Astrocyte (in vitro differentiated cells and primary cell): Measurements from ENCODE around the gene AMPD2. TPM values are rescaled to one million over a fixed set of nuclear protein-coding genes. Genes with fewer than 3 reads are reported as not detected.

Experiments used
- DNase-seq: peaks from one replicate; pipeline ENCODE4 v3.0.0-alpha.2; 2010; ENCODE audit warnings: low read depth
- FAIRE-seq: peaks from 2 replicates; lab custom pipeline; 2011; peaks lifted over from hg19 to GRCh38; lab: Jason Lieb, UNC
- H2AFZ ChIP-seq: 2 replicates; pipeline ENCODE4 v1.6.0; 2012; ENCODE audit warnings: low read depth, low read length, inconsistent platforms
- H3K27ac ChIP-seq: 2 replicates; pipeline ENCODE4 v1.5.1; 2011; ENCODE audit warnings: low read depth, low read length, inconsistent platforms
- H3K27me3 ChIP-seq: 2 replicates; pipeline ENCODE4 v1.6.0; 2011; ENCODE audit warnings: low read length, inconsistent platforms; ENCODE audit not compliant: insufficient read depth
- H3K36me3 ChIP-seq: 2 replicates; pipeline ENCODE4 v1.5.1; 2011; ENCODE audit warnings: low read length, inconsistent platforms; ENCODE audit not compliant: insufficient read depth
- H3K4me1 ChIP-seq: 2 replicates; pipeline ENCODE4 v1.5.1; 2011; ENCODE audit warnings: low read length, inconsistent platforms; ENCODE audit not compliant: insufficient read depth
- H3K4me2 ChIP-seq: 2 replicates; pipeline ENCODE4 v1.6.0; 2012; ENCODE audit warnings: low read length, inconsistent platforms
- H3K4me3 ChIP-seq: 2 replicates; pipeline ENCODE4 v1.5.1; 2011; ENCODE audit warnings: low read depth, mild to moderate bottlenecking, low read length, inconsistent platforms; ENCODE audit not compliant: insufficient read depth
- H3K79me2 ChIP-seq: 2 replicates; pipeline ENCODE4 v1.6.0; 2012; ENCODE audit warnings: mild to moderate bottlenecking, low read length, inconsistent platforms; ENCODE audit not compliant: insufficient read depth
- H3K9ac ChIP-seq: 2 replicates; pipeline ENCODE4 v1.6.0; 2012; ENCODE audit warnings: mild to moderate bottlenecking, low read length, inconsistent platforms
- H3K9me3 ChIP-seq: 2 replicates; pipeline ENCODE4 v1.5.1; 2012; ENCODE audit warnings: low read depth, mild to moderate bottlenecking, low read length, inconsistent platforms; ENCODE audit not compliant: insufficient read depth
- H4K20me1 ChIP-seq: 2 replicates; pipeline ENCODE4 v1.6.0; 2012; ENCODE audit warnings: low read length, inconsistent platforms; ENCODE audit not compliant: insufficient read depth
- H3K27ac Mint-ChIP-seq: one replicate; pipeline ENCODE4 v1.8.0; 2021; ENCODE audit warnings: mild to moderate bottlenecking, mixed read lengths; ENCODE audit not compliant: unreplicated experiment
- H3K27me3 Mint-ChIP-seq: one replicate; pipeline ENCODE4 v1.8.0; 2021; ENCODE audit warnings: low read depth, mixed read lengths; ENCODE audit not compliant: unreplicated experiment
- H3K36me3 Mint-ChIP-seq: one replicate; pipeline ENCODE4 v1.8.0; 2021; ENCODE audit warnings: low read depth, mixed read lengths; ENCODE audit not compliant: unreplicated experiment
- H3K4me1 Mint-ChIP-seq: one replicate; pipeline ENCODE4 v1.8.0; 2021; ENCODE audit warnings: low read depth, mixed read lengths; ENCODE audit not compliant: unreplicated experiment
- H3K4me3 Mint-ChIP-seq: one replicate; pipeline ENCODE4 v1.8.0; 2021; ENCODE audit warnings: mild to moderate bottlenecking, moderate library complexity, mixed read lengths; ENCODE audit not compliant: unreplicated experiment
- H3K9me3 Mint-ChIP-seq: one replicate; pipeline ENCODE4 v1.8.0; 2021; ENCODE audit warnings: mild to moderate bottlenecking, mixed read lengths; ENCODE audit not compliant: unreplicated experiment
- EZH2 ChIP-seq: IDR thresholded peaks from 2 replicates; pipeline ENCODE4 v1.6.1; 2012; ENCODE audit warnings: mild to moderate bottlenecking, low read length, inconsistent platforms; ENCODE audit not compliant: insufficient read depth
- total RNA-seq: library from RNA; stranded (reverse); gene quantifications from 2 replicates; pipeline ENCODE4 v1.2.1, GENCODE V29; 2021
- TF ChIP-seq, protein P1 (sequence below): IDR thresholded peaks from 2 replicates; pipeline ENCODE4 v1.5.1; 2011; ENCODE audit warnings: low read depth, mild to moderate bottlenecking, inconsistent platforms, low read length, moderate library complexity; ENCODE audit not compliant: insufficient read depth

AMPD2 gene
- total RNA-seq, 1 donor from 2014 or later, result 156 TPM

DNA sequence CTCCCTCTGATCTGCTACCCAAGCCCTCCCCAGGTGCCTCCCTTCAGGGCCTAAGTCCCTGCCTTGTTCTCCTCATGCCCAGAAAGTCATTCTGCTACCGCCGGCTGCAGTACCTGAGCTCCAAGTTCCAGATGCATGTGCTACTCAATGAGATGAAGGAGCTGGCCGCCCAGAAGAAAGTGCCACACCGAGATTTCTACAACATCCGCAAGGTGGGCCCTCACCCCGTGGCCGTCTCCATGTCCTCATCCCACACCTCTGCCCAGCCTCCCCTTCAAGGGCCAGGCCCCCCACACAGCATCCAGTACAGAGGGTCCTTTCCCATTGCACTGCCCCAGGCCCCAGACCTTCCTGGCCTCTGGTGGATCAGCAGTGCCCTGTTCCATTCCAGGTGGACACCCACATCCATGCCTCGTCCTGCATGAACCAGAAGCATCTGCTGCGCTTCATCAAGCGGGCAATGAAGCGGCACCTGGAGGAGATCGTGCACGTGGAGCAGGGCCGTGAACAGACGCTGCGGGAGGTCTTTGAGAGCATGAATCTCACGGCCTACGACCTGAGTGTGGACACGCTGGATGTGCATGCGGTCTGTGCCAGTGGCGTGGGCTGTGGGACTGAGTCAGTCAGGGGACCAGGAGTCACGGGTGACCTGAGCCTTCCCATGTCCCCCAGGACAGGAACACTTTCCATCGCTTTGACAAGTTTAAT is 8.2 kb downstream of the AMPD2 start:
- H3K27me3 Mint-ChIP-seq, result no peaks in the 10 kb centered on the region
- TF ChIP-seq, protein P1, sequence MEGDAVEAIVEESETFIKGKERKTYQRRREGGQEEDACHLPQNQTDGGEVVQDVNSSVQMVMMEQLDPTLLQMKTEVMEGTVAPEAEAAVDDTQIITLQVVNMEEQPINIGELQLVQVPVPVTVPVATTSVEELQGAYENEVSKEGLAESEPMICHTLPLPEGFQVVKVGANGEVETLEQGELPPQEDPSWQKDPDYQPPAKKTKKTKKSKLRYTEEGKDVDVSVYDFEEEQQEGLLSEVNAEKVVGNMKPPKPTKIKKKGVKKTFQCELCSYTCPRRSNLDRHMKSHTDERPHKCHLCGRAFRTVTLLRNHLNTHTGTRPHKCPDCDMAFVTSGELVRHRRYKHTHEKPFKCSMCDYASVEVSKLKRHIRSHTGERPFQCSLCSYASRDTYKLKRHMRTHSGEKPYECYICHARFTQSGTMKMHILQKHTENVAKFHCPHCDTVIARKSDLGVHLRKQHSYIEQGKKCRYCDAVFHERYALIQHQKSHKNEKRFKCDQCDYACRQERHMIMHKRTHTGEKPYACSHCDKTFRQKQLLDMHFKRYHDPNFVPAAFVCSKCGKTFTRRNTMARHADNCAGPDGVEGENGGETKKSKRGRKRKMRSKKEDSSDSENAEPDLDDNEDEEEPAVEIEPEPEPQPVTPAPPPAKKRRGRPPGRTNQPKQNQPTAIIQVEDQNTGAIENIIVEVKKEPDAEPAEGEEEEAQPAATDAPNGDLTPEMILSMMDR, result no peak
- no peak for TF ChIP-seq EZH2
- peaks cover 41% of the 10 kb centered on the region for H3K79me2 ChIP-seq
- H3K9ac ChIP-seq, result peak overlapping the region; percentile 61
- H3K4me3 ChIP-seq, result no peak overlapping the region
- peaks cover 24% of the 10 kb centered on the region for H3K36me3 ChIP-seq
- DNase-seq, result no peak
- peak overlapping the region; percentile 88 for H3K27ac ChIP-seq
- no peak overlapping the region for H2AFZ ChIP-seq
- H3K4me3 Mint-ChIP-seq, result peak overlapping the region; percentile 18
- H4K20me1 ChIP-seq, result peaks cover 86% of the 10 kb centered on the region
- H3K4me1 ChIP-seq, result peaks cover 19% of the 10 kb centered on the region
- H3K36me3 Mint-ChIP-seq, result peaks cover 28% of the 10 kb centered on the region
- no peaks in the 10 kb centered on the region for H3K27me3 ChIP-seq
- H3K9me3 ChIP-seq, result no peaks in the 10 kb centered on the region
- peaks cover 2% of the 10 kb centered on the region for H3K9me3 Mint-ChIP-seq
- H3K27ac Mint-ChIP-seq, result peak overlapping the region; percentile 50
- no peak for FAIRE-seq
- peaks cover 24% of the 10 kb centered on the region for H3K4me1 Mint-ChIP-seq
- H3K4me2 ChIP-seq, result peak overlapping the region; percentile 19

DNA sequence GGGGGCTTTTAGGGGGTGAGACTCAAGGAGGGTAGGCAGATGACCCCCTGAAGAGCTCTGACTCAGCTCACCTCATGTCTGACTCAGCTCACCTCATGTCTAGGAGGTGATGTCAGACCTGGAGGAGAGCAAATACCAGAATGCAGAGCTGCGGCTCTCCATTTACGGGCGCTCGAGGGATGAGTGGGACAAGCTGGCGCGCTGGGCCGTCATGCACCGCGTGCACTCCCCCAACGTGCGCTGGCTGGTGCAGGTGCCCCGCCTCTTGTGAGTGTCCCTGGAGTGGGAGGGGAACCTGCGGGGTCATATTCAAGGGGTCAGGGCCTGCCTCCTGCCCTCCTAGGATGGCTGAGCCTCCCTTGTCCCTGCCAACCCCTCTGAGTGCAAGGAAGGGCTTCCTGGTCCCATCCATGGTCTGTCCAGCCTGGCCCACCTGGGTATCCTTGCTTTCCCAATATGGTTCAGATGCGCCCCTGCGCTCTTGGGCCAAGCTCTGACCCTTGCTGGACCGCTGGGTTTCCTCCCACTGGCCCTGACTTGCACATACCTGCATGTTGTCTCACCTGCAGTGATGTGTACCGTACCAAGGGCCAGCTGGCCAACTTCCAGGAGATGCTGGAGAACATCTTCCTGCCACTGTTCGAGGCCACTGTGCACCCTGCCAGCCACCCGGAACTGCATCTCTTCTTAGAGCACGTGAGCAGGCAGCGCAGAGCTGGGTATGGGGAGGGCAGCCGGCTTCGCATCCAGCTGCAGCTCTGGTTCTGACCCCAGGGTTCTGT is 9.1 kb downstream of the AMPD2 start:
- H3K4me1 Mint-ChIP-seq, result peaks cover 18% of the 10 kb centered on the region
- peak overlapping the region; percentile 88 for H3K27ac ChIP-seq
- no peak for FAIRE-seq
- peak overlapping the region; percentile 61 for H3K9ac ChIP-seq
- H4K20me1 ChIP-seq, result peaks cover 79% of the 10 kb centered on the region
- H3K4me3 ChIP-seq, result no peak overlapping the region
- peaks cover 32% of the 10 kb centered on the region for H3K79me2 ChIP-seq
- TF ChIP-seq, protein P1, result no peak
- TF ChIP-seq EZH2, result no peak
- peak overlapping the region; percentile 18 for H3K4me3 Mint-ChIP-seq
- H3K27ac Mint-ChIP-seq, result peak overlapping the region; percentile 22
- peaks cover 2% of the 10 kb centered on the region for H3K9me3 Mint-ChIP-seq
- peaks cover 24% of the 10 kb centered on the region for H3K36me3 ChIP-seq
- no peaks in the 10 kb centered on the region for H3K27me3 ChIP-seq
- no peak overlapping the region for H2AFZ ChIP-seq
- no peaks in the 10 kb centered on the region for H3K9me3 ChIP-seq
- H3K4me1 ChIP-seq, result peaks cover 11% of the 10 kb centered on the region
- H3K4me2 ChIP-seq, result peak overlapping the region; percentile 19
- DNase-seq, result peak; percentile 77
- peaks cover 28% of the 10 kb centered on the region for H3K36me3 Mint-ChIP-seq
- H3K27me3 Mint-ChIP-seq, result no peaks in the 10 kb centered on the region
